HG02763 (cell line): ENCODE results near the gene ANKRD49.
"Not testable (repeated sequence)": the region's sequence is repeated elsewhere in the genome, so short reads cannot be mapped to it uniquely, and the experiment has no call there.

ENCODE experiments used
- ATAC-seq: cut with Tn5 transposase; IDR thresholded peaks from one replicate; pipeline ENCODE4 v1.9.1; 2021; ENCODE audit warnings: mild to moderate bottlenecking, moderate library complexity; ENCODE audit not compliant: unreplicated experiment

Gene ANKRD49

DNA sequence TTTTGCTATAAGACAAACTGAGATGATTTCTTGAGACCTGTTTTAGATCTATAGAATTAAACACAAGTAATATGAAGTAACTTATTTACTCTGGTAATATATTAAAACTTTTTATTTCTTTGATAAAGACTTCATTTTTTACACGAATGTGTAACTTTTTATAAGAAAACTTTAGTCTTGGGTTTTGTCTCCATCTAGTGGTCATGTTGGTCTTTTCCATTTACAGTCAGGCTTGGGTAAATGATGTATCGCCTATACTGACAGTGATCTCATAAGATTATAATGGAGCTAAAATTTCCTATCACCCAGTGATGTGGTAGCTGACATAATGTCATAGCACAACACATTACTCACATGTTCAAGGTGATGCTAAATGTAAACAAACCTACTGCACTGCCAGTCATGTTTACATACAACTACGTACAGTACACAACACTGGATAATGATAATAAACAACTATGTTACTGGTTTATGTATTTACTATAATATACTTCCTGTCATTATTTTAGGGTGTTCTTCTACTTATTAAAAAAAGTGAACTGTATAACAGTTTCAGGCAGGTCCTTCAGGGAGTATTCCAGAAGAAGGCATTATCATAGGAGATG, 11.0 kb downstream of the ANKRD49 start:
- peak; percentile 68 for ATAC-seq

DNA sequence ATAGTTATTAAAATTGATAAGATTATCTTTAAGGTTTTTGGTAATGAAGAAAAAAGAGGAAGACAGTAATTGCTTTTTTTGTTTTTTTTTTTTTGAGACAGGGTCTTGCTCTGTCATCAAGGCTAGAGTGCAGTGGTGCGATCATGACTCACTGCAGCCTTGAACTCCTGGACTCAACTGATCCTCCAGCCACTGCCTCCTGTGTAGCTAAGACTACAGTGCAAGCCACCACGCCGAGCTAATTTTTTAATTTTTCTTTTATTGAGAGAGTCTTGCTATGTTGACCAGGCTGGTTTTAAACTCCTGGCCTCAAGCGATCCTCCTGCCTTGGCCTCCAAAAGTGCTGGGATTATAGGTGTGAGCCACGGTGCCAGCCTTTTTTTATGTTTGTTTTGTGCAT, 12.7 kb downstream of the ANKRD49 start:
- ATAC-seq = not testable (repeated sequence)

DNA sequence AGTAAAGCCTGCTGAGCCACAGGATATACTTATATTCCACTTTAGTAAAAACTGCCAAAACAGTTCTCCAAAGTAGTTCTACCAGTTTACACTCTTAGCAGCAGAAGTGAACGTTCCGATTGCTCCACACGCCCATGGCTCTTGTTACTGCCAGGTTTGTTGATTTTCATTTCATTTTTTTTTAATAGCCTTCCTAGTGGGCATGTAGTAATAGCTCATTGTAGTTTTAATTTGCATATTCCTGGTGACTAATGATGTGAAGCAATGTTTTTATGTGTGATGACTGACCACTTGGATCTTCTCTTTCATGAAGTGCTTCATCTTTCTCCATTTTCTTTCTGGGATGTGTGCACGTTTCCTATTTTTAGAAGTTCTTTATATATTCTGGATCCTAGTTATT, 13.7 kb downstream of the ANKRD49 start:
- ATAC-seq = no peak

DNA sequence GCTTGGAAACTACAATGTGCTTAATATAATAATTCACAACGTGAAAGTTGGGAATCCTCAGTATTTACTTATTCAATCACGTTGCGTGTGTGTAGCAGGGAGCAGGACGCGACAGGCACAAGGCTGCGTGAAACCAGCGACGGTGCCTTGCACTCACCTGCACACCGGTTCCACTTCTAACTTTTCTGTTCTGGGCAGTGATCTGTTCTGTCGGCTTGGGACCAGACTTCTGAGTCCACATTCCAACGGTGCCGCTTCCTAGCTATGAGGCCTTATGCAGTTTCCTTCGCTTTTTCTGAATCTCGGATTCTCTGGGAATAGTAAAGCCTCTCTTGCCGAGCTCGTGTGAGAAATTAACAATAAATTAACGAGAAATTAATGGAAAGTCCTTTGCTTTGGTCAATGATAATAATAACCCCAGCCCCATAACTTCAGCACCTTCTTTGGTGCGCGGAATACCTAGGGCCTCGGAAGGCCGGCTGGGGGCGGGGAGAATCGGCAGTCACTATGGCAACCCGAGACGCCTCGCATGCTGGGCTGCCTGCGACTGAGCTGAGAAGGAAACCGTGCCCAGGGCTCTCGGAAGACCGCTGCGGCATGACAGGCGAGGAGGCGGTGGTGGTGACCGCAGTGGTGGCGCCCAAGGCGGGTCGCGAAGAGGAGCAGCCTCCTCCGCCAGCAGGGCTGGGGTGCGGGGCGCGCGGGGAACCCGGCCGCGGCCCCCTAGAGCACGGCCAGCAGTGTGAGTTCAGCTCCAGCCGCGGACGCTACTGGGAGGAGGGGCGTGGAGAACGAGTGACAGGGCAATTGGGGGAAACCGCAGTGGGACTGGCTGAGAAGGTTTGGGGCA, 18.4 kb downstream of the ANKRD49 start, which contains the start of gene C11orf97:
Gene C11orf97 (plus strand): TSS at position 530 of the 850 bp plus-strand sequence. CDS start 68 bp downstream, at position 598.
- ATAC-seq = peak; percentile 94

DNA sequence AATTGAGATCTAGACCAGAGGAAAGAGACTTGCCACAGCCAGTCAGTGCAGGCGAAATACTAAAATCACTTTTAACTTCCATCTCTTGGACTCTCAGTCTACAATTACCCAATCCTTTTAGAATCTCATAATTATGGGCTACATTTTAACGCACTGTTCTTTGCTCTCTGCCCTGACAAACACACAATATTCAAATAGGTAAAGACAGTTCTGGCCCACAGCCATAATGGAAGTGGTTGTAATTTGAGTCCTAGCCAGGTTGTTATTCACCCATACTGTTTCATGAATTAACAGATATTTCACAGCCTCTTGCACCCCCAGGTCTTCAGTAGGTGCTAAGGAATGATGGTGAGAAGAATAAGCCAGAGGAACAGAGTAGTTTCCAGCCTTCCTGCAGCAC, 19.3 kb downstream of the ANKRD49 start:
- no peak for ATAC-seq

DNA sequence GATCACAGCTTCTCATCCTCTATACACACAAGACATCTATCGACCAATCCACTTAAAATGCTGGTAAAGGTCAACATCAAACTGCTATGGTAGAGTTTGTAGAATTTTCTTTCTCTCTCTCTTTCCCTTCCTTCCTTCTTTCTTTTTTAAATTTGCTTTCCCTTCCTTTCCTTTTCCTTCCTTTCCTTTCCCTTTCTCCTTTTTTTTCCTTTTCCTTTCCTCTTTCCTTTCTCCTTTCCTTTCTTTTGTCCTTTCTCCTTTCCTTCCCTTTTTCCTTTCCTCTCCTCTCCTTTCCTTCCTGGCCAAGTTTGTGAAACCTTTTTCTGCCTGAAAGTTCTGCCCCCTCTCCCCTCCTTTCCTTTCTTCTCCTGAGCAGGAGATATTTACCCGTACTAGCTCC, 21.6 kb downstream of the ANKRD49 start:
- no peak for ATAC-seq

DNA sequence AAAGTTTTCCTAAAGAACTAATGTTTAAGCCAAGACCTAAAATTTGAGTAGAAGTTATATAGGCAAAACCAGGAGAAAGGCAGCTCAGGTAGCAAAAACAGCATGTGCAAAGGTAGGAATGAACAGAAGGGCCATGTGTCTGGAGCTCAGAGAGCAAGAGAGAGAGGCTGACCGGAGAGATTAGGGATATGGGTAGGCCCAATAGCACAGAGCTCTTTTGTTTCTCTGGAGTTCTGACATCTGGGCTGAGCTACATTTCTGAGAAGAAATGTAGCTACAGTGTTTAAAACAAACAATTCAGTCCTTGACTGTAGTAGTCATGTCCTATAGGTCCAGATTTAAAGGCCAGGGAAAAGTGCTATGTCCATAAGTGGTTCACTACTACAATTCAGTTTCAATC, 22.9 kb downstream of the ANKRD49 start:
- ATAC-seq = no peak

DNA sequence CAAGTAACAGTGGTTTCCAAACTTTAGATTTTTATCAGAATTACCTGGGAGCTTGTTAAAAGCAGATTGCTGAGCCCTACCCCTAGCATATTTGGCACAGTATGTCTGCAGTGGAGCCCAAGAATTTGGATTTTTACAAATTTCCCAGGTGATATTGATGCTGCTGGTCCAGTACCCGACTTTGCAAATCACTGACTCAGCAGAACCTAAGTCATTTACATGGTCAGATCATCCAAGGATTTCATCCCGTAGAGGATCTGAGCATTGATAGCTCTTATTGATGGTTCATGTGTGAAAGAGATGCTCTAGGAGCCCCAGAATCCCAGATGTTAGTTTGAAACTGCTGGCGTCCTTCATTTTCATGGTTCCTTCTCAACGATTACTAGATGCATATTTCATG, 24.5 kb downstream of the ANKRD49 start:
- ATAC-seq = no peak

DNA sequence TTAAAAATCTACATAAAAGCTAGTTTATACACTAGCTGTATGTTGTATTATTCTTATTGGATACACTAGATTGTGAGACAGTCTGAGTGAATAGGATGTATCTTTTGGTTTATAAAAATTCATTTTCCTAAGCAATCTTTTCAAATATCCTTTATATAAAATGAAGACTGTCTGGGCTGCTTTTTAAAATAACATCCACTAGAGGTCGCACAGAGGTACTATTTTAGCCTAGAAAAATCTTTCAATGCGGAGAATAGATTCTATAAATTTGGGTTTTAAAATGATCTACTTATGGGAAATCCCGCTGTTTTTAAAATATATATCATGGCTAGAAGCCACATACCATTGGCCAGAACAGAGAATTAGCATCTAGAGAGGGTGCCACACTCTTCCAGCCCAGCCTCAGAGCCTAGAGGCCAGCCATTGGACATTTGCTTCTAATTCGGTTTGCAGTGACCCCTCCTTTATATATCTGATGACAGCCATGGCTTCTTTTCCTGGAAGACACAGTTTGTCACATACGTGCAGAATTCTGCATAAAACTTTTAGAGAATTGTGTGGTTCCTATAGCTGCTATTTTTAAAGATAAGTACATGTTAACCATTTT, 25.8 kb downstream of the ANKRD49 start:
- no peak for ATAC-seq

DNA sequence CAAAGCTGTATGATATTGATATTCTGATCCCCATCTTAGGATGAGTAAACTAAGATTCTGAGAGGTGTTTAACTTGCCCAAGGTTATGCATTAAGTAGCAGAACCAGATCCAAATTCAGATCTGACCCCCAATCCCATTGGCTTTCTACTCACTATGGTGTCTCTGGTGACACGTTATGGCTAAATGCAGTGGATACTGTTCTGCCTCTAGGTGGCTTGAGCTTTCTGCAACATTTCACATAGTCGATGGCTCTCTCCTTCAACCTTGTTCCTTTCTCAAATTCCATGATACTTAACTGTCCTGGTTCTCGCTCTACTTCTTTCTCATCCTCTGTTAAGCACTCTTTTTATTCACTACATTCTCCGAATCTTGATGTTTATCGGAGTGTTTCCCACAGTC, 27.9 kb downstream of the ANKRD49 start:
- no peak for ATAC-seq

DNA sequence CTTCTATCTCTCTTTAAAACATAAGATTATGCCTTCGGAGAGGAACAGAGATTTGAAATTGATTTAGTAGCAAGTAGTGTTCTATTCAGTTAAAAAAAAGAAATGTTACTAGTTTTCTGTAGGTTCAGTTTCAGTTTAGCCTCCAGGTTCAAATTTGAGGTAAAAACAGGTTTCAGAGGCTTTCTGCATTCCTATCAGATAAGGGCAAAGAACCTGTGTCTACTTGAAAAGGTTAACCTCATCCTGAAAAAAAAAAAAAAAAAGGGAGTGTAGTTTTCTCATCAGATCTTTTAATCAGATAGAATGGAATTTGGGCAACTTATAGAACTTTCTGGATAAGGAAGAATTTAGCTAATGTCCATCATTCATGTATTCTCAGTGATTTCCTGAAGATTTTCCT, 30.6 kb downstream of the ANKRD49 start:
- no peak for ATAC-seq

DNA sequence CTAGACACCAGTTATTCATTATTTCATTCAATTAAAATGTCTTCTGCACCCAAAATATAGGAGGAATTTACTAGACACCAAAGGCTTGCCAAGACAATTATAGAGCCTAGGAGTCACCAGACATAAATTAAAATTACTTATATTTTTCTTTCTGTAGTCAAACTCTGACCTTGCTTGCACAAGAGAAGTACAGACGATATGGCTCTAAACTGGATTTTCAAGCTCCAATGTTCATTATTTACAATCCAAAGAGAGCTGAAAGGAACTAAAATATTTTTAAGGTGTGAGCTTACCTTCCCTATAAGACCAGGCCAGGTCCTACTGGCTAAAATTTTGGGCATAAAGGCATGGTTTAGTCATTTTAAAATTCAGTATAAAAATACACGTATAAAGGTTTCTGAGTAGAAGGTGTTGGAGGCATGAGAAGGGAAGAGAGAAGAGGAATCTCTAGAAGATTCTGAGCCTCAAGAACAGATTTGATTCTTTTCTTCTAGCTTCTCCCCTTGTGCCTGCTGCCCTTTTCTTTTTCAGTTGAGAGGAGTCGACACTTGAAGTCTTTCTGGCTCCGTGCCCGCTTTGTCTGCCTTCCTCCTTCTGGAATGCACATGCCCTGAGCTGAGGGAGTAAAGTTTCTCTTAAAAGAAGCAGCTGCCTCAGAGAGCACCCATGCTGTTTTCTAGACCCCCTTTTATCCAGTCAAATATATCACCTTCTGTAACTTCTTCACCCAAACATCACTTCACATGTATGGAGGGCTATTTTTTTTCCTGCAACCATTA, 32.0 kb downstream of the ANKRD49 start:
- no peak for ATAC-seq

DNA sequence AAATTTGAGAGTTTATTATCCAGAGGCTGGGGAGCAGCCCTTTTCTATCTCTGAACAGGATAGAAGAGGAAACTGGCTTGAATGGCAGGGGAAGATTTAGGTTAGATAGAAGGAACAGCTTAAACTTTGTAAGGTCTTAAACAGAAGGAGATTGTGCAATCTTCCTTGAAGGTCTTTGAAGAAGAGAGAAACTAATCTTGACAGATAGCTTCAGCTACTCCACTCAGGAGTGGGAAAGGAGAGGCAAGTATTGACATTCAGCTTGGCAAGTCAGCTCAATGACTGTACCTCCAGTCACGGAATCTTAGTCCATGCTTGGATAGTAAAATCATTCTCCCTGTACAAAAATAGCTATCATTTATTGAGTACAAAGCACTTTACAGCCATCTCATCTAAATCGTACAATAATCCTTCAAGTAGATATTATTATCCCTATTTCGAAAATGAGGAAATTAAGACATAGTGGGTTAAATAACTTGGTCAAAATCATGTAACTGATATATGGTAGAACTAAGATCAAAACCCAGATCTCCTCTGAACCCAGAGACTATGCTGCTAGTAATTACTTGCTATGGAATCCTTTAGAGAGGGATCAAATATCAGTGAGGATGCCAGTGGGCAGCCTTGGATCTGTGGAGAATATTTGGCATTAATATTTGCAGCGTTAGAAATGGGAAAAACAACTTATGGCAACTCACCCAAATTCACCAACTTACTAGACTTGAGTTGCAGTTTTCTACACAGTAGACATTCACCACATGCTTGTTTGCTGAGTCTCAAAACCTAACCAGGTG, 33.1 kb downstream of the ANKRD49 start:
- no peak for ATAC-seq

DNA sequence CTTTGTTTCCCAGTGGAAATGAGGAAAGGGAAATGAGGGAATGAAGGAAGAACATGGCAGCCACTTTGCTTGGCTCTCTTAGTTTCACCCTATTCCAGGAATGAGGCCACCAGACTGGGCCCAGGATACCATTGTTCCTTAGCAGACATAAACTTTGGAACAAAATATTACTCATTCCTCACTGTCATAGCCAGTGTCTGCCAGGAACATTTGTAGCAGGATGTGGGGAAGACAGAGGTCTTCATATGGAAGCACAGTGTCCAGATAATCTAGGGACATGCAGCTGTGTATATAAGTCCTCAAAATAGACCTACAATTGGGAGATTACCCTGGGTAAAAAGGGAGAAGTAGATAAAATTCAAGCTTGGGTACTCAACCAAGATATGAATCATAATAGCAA, 34.8 kb downstream of the ANKRD49 start:
- ATAC-seq = no peak

DNA sequence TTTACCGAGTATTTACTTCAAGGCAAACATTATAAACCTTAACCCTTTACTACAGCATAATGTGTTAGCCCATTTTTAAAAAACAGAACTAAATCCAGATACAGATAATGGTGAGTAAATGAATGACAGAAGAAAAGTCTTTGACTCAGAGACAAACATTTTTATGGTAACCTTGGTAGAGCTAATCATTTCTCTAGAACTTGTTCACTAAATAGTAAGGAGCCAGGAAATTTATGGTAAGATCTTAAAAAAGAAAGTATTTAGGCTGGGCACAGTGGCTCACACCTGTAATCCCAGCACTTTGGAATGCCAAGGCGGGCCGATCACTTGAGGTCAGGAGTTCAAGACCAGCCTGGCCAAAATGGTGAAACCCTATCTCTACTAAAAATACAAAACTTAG, 38.4 kb downstream of the ANKRD49 start:
- ATAC-seq = no peak

DNA sequence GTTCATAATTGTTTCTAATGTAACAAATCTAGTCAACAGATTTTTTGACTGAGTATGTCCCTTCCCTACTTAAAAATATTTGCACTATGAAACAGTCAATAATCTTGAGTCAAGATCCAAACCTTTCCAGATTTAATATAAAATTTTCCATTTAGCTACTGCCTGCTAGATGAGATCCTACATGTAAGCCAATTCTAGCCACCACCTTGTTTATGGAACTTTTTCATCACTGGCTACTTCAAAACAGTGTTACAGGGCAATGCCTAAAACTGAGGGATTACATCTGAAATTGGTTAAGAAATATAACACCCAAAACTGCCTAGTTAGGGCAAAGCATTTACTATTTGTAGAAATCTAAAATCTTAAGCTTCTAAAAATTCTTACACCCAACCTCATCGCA, 39.4 kb downstream of the ANKRD49 start:
- ATAC-seq = no peak

DNA sequence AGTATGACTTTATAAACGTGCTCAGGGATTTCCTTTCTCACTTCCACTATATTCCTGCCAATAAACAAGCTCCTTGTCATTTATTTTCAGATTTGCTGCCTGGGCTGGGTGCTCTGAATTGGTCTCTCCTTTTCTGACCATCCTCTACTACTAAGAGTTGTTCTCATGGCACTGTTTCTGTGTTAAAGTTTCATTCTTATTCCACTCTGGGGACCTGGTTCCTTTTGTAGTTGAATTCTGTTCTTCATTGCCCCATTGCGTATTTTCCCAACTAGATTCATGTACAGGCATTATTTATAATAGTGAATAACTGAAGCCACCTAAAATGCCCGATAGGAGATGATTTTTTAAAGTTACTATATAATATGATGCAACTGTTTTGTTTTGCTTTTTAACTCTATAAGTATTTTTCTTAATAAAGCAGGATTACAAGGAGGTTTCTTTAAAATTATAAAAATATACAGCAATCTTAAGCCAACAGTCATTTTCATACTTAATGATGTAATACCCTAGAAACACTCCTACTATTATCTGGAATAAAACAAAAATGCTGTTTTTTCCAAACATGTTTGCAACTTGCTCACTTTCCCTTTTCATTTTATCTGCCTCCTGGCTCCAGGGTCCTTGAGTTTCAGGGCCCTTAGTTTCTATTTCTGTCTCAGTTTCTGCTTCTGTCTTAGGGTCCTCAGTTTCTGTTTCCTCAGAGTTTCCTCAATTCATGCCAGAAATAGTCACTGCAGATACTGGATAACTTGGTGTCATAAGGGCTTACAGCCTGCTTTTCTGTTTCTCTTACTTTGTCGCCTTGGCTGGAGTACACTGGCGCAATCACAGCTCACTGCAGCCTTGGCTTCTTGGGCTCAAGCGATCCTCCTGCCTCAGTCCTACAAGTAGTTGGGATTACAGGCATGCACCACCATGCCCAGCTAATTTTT, 40.2 kb downstream of the ANKRD49 start:
- no peak for ATAC-seq

DNA sequence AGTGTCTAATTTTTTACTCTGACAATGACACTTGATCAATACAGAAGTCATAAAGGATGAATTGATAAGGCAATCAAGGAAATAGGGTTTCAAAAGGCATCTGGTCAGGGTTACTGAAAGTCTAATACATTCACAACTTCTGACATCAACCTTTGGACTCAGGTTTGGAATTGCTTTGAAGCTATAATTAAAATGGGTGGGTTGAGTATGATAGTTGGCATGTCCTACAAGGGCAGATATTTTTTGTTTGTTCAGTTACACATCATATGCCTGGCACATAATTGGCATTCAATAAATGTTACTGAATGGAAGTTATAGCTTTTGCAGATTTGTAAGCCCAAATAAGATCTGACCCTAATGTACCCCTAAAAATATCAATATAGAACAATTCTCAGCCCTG, 42.6 kb downstream of the ANKRD49 start:
- no peak for ATAC-seq

DNA sequence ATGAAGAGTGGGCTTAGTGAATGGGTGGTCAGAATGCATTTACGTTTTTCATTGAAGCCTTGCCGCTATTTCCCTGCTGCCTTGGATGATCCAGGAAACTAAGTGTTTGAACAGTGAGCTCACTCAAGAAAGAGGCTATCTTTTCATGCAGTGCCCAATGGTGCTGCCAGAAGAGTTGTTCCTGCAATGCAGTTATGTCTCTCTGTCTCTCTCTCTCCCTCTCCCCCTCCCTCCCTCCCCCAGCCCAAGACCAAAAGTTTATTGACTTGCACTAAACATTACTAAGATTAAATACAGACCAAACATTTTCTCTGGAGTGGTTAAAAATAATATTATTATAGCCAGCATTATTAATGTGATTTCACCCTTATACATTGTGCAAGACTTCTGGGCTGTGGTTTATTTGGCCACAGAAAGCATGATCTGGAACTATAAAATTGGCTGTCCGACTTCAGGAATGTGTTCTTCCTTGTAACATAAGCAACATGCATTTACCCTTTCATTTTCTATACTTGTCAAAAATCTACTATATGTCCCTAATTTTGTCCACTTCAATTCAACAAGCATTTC, 43.3 kb downstream of the ANKRD49 start:
- ATAC-seq = no peak
